GM18502 (cell line): ENCODE measurements around the gene TATDN3.
"Not testable (repeated sequence)": the region's sequence is repeated elsewhere in the genome, so short reads cannot be mapped to it uniquely, and the experiment has no call there.

Experiments
- ATAC-seq: cut with Tn5 transposase; IDR thresholded peaks from one replicate; pipeline ENCODE4 v1.9.1; 2021; ENCODE audit warnings: mild to moderate bottlenecking; ENCODE audit not compliant: unreplicated experiment, poor library complexity

The TATDN3 gene

GRCh38 chr1:212825798-212826452, 34.2 kb downstream of the TATDN3 start:
- ATAC-seq, result no peak

DNA sequence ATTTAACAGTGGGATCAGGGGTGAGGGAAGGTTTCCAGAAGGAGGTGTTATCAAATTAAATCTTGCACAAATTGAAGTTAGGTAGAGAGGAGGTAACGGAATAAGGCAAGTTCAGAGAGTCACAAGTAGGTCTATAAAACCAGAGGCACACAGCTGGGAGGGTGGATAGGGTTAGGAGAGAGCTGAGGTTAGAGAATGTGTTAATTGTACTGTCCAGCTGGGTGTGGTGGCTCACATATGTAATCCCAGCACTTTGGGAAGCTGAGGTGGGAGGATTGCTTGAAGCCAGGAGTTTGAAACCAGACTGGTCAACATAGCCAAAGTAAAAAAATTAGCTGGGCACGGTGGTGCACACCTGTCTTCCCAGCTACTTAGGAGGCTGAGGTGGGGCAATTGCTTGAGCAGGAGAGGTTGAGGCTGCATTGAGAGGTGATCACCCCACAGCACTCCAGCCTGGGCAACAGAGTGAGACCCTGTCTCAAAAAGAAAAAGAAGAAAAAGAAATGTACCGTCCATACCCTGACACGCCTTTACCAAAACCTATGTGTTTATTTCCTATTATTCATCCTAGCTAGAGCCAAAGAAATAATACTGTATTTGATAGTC, 35.6 kb downstream of the TATDN3 start:
- no peak for ATAC-seq

GRCh38 chr1:212827831-212828278, 36.2 kb downstream of the TATDN3 start:
- no peak for ATAC-seq

DNA sequence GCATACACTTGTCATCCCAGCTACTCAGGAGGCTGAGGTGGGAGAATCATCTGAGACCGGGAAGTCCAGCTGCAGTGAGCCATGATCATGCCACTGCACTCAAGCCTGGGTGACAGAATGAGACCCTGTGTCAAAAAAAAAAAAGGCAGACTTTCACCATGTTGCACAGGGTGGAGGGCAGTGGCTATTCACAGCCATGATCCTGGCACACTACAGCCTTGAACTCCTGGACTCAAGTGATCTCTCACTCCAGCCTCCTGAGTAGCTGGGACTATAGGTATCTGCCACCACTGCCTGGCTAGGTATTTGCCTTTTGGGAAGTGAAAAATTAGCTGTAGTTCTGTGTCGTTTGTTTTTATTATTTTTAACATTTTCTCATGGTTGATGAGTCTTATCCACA, 36.7 kb downstream of the TATDN3 start:
- ATAC-seq, result no peak

DNA sequence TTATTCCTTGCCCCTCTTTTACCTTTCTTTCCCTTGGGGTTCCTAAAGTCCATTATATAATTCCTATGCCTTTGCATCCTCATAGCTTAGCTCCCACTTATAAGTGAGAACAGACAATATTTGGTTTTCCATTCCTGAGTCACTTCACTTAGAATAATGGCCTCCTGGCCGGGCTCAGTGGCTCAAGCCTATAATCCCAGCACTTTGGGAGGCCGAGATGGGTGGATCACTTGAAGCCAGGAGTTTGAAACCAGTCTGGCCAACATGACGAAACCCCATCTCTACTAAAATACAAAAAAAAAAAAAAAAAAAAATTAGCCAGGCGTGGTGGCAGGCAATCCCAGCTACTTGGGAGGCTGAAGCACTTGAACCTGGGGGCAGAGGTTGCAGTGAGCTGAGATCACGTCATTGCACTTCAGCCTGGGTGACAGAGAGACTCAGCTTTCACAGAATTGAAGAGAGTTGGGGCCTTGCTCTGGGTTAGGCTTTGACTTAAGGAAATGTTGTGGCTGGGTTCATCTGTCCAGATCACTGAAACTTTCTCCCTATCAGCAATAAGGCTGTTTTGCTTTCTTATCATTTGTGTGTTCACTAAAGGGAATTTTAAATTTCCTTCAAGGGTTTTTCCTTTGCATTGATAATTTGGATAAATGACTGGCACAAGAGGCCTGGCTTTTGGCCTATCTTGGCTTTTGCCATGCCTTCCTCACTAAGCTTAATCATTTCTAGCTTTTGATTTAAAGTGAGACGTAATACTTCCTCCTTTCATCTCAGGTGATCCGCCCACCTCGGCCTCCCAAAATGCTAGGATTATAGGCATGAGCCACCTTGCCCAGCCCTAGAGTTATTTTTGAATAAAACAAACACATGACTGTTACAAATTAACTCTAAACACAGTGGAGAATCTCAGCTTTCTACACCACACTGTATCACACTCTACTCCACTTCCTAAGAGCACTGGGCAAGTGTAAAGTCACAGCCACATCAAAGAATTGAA, 41.8 kb downstream of the TATDN3 start:
- peak; percentile 74 for ATAC-seq

DNA sequence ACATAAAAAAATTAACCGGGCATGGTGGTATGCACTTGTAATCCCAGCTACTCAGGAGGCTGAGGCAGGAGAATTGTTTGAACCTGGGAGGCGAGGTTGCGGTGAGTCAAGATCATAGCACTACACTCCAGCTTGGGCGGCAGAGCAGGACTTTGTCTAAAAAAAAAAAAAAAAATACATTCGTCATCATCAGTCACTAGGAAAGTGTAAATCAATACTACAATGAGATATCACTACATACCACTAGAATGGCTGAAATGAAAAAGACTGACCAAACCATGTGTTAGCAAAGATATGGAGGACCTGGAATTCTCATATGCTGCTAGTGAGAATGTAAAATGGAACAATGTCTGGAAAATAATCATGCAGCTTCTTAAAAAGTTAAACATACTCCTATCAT, 46.5 kb downstream of the TATDN3 start:
- ATAC-seq, result no peak

DNA sequence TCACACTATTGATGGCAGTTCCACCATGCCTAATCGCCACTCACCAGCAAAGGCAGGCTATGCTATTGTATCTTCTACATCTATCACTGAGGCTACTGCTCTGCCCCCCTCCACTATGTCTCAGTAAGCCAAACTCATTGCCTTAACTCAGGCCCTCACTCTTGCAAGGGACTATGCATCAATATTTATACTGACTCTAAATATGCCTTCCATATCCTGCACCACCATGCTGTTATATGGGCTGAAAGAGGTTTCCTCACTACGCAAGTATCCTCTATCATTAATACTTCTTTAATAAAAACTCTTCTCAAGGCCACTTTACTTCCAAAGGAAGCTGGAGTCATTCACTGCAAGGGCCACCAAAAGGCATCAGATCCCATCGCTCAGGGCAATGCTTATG, 52.8 kb downstream of the TATDN3 start:
- ATAC-seq, result not testable (repeated sequence)

GRCh38 chr1:212847549-212847948, 55.9 kb downstream of the TATDN3 start, which contains the start of gene SPATA45:
Gene SPATA45, minus strand, starts transcription at chr1:212847649. Its CDS starts 11,500 bp downstream, at chr1:212836149.
- ATAC-seq, result no peak

- no peak for ATAC-seq
These were observed 60.5 kb downstream of the TATDN3 start for GRCh38 chr1:212852105-212852688.

- ATAC-seq, result no peak
These were observed 62.0 kb downstream of the TATDN3 start for GRCh38 chr1:212853658-212854057.

DNA sequence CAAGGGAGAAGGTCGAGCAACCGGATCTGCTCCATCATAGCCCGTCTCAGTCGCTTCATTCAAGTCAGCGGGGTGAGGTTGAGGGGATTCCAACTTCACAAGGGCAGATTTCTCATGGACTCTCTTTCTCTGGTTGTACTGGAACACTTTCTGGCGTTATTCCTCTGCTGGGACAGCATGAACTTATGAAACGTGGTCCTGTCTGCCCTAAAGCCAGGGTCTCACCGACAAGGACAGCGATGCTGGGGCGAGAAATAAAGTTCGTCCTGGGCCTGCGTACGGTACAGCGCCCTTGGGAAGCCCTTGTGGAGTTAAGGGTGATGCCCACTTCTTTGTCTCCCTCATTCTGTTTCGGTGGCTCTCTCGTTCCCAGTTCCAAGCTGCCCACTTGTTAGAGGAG, 65.1 kb downstream of the TATDN3 start:
- ATAC-seq, result no peak

GRCh38 chr1:212857992-212858460, 66.3 kb downstream of the TATDN3 start, which contains the start of gene FLVCR1:
Gene FLVCR1, plus strand, starts transcription at chr1:212858275. Its CDS starts 178 bp downstream, at chr1:212858453.
- ATAC-seq, result peak; percentile 97

GRCh38 chr1:212858461-212859265, 67.0 kb downstream of the TATDN3 start:
- ATAC-seq, result peak; percentile 14

GRCh38 chr1:212860713-212861581, 69.3 kb downstream of the TATDN3 start:
- ATAC-seq, result no peak

DNA sequence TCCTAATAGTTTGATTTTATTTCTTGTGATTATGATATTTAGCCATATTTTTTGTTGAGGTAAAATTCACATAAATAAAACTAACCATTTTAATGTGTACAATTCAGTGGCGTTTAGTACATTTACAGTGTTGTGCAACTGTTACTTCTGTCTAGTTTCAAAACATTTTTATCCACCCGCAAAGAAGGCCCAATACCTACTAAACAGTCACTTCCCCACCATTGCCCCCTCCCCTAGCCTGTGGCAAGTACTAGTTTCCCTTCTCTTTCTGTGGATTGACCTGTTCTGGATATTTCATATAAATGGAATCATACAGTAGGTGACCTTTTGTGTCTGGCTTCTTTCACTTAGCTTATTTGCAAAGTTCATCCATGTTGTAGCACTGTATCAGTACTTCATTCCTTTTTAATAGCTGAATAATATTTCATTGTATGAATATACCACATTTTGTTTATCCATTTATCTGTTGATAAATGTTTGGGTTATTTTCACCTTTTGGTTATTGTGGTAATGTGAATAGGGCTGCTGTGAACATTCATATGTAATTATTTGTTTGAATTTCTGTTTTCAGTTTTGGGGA, 70.5 kb downstream of the TATDN3 start:
- no peak for ATAC-seq

DNA sequence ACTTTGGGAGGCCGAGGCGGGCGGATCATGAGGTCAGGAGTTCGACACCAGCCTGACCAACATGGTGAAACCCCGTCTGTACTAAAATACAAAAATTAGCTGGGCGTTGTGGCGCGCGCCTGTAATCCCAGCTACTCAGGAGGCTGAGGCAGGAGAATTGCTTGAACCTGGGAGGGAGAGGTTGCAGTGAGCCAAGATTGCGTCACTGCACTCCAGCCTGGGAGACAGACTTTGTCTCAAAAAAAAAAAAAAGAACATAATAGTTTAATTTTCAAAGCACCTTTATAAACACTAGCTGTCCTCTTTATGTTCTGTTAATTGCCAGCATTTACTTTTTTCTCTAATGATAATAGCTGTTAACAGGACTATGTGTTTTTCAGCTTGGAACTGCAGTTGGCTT, 71.7 kb downstream of the TATDN3 start:
- ATAC-seq, result not testable (repeated sequence)

DNA sequence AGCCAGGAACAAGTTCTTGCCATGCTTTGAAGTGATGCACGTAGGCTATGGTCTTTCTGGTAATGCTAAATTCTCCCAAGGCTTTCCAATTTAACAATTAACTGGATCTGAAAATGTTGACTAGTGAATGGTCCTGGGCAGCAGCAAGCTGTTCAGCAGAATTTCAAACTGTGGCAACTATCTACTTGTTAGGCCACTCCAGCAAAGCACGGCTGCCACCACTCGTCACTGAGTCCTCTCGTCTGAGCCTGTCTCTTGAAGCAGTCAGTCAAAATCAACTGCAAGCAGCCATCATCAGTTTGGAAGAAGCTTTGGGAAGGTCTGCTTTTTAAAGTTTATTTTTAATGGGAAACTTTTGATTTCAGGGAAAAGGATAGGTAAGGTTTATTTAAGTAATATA, 72.5 kb downstream of the TATDN3 start:
- no peak for ATAC-seq
